ENCODE data around the gene JPT1.

- TF ChIP-seq TCF7L2 (IDR thresholded peaks at IDR 0.05; ENCODE audit: low read depth, low read length) (no peak), REST (IDR thresholded peaks at IDR 0.05; ENCODE audit: insufficient read depth in 1 of 2, low read depth in 2 of 2, low read length in 1 of 2) (no peak), POLR2AphosphoS5 (IDR thresholded peaks at IDR 0.05; ENCODE audit: low read depth, low read length) (no peak)
Observed at GRCh38 chr17:75093548-75094158, 60.7 kb downstream of the JPT1 start.

All from Panc1 (cell line).